Suppressor macrophage (primary cell): ENCODE measurements around the gene DHRS13.
A peak's percentile ranks its signal among the peaks of the same experiment; 100 is the strongest.

Experiments used
- DNase-seq, 4 experiments: peaks; one replicate each; pipeline ENCODE4 v3.0.0-alpha.2; 2020 to 2022

The DHRS13 gene

GRCh38 chr17:28857905-28858800 is 44.7 kb downstream of the DHRS13 start:
- DNase-seq = no peak

- DNase-seq = no peak
Measured at GRCh38 chr17:28856028-28856574, 46.8 kb downstream of the DHRS13 start.

- no peak for DNase-seq
Measured at GRCh38 chr17:28855336-28855679, 47.6 kb downstream of the DHRS13 start.

- peak; percentile 86 to 93 (median 92) for DNase-seq
Measured at GRCh38 chr17:28854457-28855335, 48.2 kb downstream of the DHRS13 start, which contains the start of gene ERAL1. Gene ERAL1, plus strand, starts transcription at chr17:28855016. Its CDS starts 19 bp downstream, at chr17:28855035.

- no peak for DNase-seq
Measured at GRCh38 chr17:28853295-28853694, 49.6 kb downstream of the DHRS13 start.

GRCh38 chr17:28849281-28849680 is 53.6 kb downstream of the DHRS13 start:
- DNase-seq = peak; percentile 8 to 16 (median 11)

GRCh38 chr17:28848667-28849066 is 54.2 kb downstream of the DHRS13 start:
- DNase-seq = peak; percentile 66 to 83 (median 72)
